GM23338 (cell line): ENCODE data around the gene CHD8. TPM values are rescaled to one million over a fixed set of nuclear protein-coding genes. Genes with fewer than 3 reads are reported as not detected.
"Not testable (repeated sequence)": the region's sequence is repeated elsewhere in the genome, so short reads cannot be mapped to it uniquely, and the experiment has no call there.

Source experiments
- ATAC-seq: fragments of 200-7000 bp; cut with Tn5 transposase; 3 replicates; pipeline ENCODE4 v1.9.1; 2020
- DNase-seq: peaks from one replicate; pipeline ENCODE4 v3.0.0-alpha.2; 2015; ENCODE audit warnings: low spot score
- H2AFZ ChIP-seq: fragments of 200-600 bp; sonication (generic); 2 replicates; pipeline ENCODE4 v1.8.0; 2016; ENCODE audit warnings: antibody characterized with exemption, mild to moderate bottlenecking, moderate library complexity
- H3F3A ChIP-seq: fragments of 200-600 bp; sonication (generic); replicated peaks from 2 replicates; pipeline ENCODE4 v1.8.0; 2017; ENCODE audit warnings: antibody characterized with exemption, mixed run types, low read depth
- H3K27ac ChIP-seq: fragments of 200-600 bp; sonication (generic); 2 replicates; pipeline ENCODE4 v1.6.1; 2016; ENCODE audit warnings: low read depth
- H3K27me3 ChIP-seq: fragments of 200-600 bp; sonication (generic); 2 replicates; pipeline ENCODE4 v1.8.0; 2016; ENCODE audit warnings: mild to moderate bottlenecking, mixed run types, moderate library complexity; ENCODE audit not compliant: insufficient read depth
- H3K36me3 ChIP-seq: fragments of 200-600 bp; sonication (generic); 2 replicates; pipeline ENCODE4 v1.8.0; 2016; ENCODE audit warnings: mild to moderate bottlenecking; ENCODE audit not compliant: insufficient read depth
- H3K4me1 ChIP-seq: fragments of 200-600 bp; sonication (generic); 2 replicates; pipeline ENCODE4 v1.8.0; 2016; ENCODE audit warnings: mild to moderate bottlenecking, moderate library complexity; ENCODE audit not compliant: insufficient read depth
- H3K4me2 ChIP-seq: fragments of 200-600 bp; sonication (generic); 2 replicates; pipeline ENCODE4 v1.7.1; 2017; ENCODE audit warnings: mixed run types
- H3K4me3 ChIP-seq: fragments of 200-600 bp; sonication (generic); 2 replicates; pipeline ENCODE4 v1.6.1; 2016; ENCODE audit warnings: mixed run types
- H3K79me2 ChIP-seq: fragments of 200-600 bp; sonication (generic); replicated peaks from 2 replicates; pipeline ENCODE4 v1.8.0; 2017; ENCODE audit warnings: mild to moderate bottlenecking; ENCODE audit not compliant: insufficient read depth
- H3K9me2 ChIP-seq: fragments of 200-600 bp; sonication (generic); 2 replicates; pipeline ENCODE4 v1.8.0; 2017; ENCODE audit not compliant: insufficient read depth
- H4K20me1 ChIP-seq: fragments of 200-600 bp; sonication (generic); replicated peaks from 2 replicates; pipeline ENCODE4 v1.8.0; 2017; ENCODE audit warnings: mild to moderate bottlenecking; ENCODE audit not compliant: insufficient read depth
- H3K27ac Mint-ChIP-seq: 2 replicates; pipeline ENCODE4 v1.8.0; 2020; ENCODE audit warnings: inconsistent platforms, mild to moderate bottlenecking, moderate library complexity, mixed read lengths
- H3K27me3 Mint-ChIP-seq: 3 replicates; pipeline ENCODE4 v1.8.0; 2022; ENCODE audit warnings: low read depth, mild to moderate bottlenecking, moderate library complexity, mixed read lengths, inconsistent platforms; ENCODE audit not compliant: insufficient read depth, poor library complexity
- H3K36me3 Mint-ChIP-seq: 3 replicates; pipeline ENCODE4 v1.8.0; 2021; ENCODE audit warnings: low read depth, mild to moderate bottlenecking, inconsistent platforms, moderate library complexity, mixed read lengths
- H3K4me1 Mint-ChIP-seq: 3 replicates; pipeline ENCODE4 v1.8.0; 2020; ENCODE audit warnings: mild to moderate bottlenecking, inconsistent platforms, mixed read lengths
- H3K4me3 Mint-ChIP-seq: 3 replicates; pipeline ENCODE4 v1.8.0; 2021; ENCODE audit warnings: moderate library complexity, mild to moderate bottlenecking, inconsistent platforms, mixed read lengths
- H3K9me3 Mint-ChIP-seq: 3 replicates; pipeline ENCODE4 v1.8.0; 2020; ENCODE audit warnings: moderate library complexity, mild to moderate bottlenecking, inconsistent platforms, mixed read lengths
- CREB1 ChIP-seq: fragments of 250-450 bp; sonication (Bioruptor Pico); IDR thresholded peaks from 2 replicates; pipeline ENCODE4 v1.5.0; 2020; ENCODE audit warnings: low read depth, mild to moderate bottlenecking, moderate library complexity
- CTCF ChIP-seq, 2 experiments: fragments of 200-600 bp in 1 of 2; sonication (generic) in 1 of 2; conservative IDR thresholded peaks; 2 replicates each; pipeline versions ENCODE4 v1.5.1 to v1.6.1; 2016 to 2017; ENCODE audit warnings: antibody characterized with exemption in 2 of 2, low read depth in 2 of 2, mild to moderate bottlenecking in 2 of 2, moderate library complexity in 1 of 2
- ETS1 ChIP-seq: IDR thresholded peaks from 2 replicates; pipeline ENCODE4 v1.6.1; 2016; ENCODE audit warnings: antibody characterized with exemption
- EZH2 ChIP-seq: fragments of 200-600 bp; sonication (generic); IDR thresholded peaks from one replicate; pipeline ENCODE4 v1.8.0; 2017; ENCODE audit warnings: antibody characterized with exemption, mild to moderate bottlenecking, low read depth; ENCODE audit not compliant: unreplicated experiment
- EZH2phosphoT487 ChIP-seq: fragments of 200-600 bp; sonication (generic); IDR thresholded peaks from one replicate; pipeline ENCODE4 v1.8.1; 2018; ENCODE audit warnings: antibody characterized with exemption; ENCODE audit not compliant: unreplicated experiment
- NANOG ChIP-seq: IDR thresholded peaks from 2 replicates; pipeline ENCODE4 v1.6.1; 2016; ENCODE audit warnings: antibody characterized with exemption, borderline replicate concordance
- POLR2AphosphoS5 ChIP-seq: IDR thresholded peaks from 2 replicates; pipeline ENCODE4 v1.6.1; 2016; ENCODE audit warnings: antibody characterized with exemption, low read depth
- REST ChIP-seq: IDR thresholded peaks from one replicate; pipeline ENCODE4 v1.6.1; 2018; ENCODE audit warnings: antibody characterized with exemption; ENCODE audit not compliant: unreplicated experiment
- ZNF114 ChIP-seq: fragments of 250-450 bp; sonication (Bioruptor Pico); IDR thresholded peaks from 2 replicates; pipeline ENCODE4 v1.5.0; 2020; ENCODE audit warnings: mild to moderate bottlenecking, moderate library complexity
- ZNF462 ChIP-seq: fragments of 250-450 bp; sonication (Bioruptor Pico); IDR thresholded peaks from 2 replicates; pipeline ENCODE4 v1.5.0; 2020; ENCODE audit warnings: mild to moderate bottlenecking, moderate library complexity
- polyA plus RNA-seq: library from polyadenylated mRNA; unstranded; fragments of >200 nt; fragmentation: Nextera tagmentation; extraction: Ambion mirVana; gene quantifications from 2 replicates; pipeline ENCODE4 v1.2.1, GENCODE V29; 2016
- total RNA-seq: library from RNA; depleted of rRNA; stranded (reverse); fragments of >200 nt; shearing (Covaris generic); gene quantifications from 2 replicates; pipeline ENCODE4 v1.2.3, GENCODE V29; 2014

Gene CHD8
- total and polyA plus RNA-seq, 2 experiments from 2014 or later: 96.2 to 129 TPM

GRCh38 chr14:21373980-21374379 lies 81.9 kb downstream of the CHD8 start:
- Histone ChIP-seq H3K4me1 (no peaks in the 10 kb centered on the region), H3K36me3 (peaks cover 36% of the 10 kb centered on the region), H3F3A (no peaks in the 10 kb centered on the region; the same call in 1 of the 2 replicates), H4K20me1 (peaks cover 35% of the 10 kb centered on the region), H3K27ac (no peak overlapping the region), H3K4me2 (no peak overlapping the region), H3K9me2 (no peaks in the 10 kb centered on the region), H3K4me3 (no peak overlapping the region), H2AFZ (no peak overlapping the region), H3K79me2 (peaks cover 64% of the 10 kb centered on the region), H3K27me3 (no peaks in the 10 kb centered on the region)
- H3K4me1 Mint-ChIP-seq: no peaks in the 10 kb centered on the region
- H3K27ac Mint-ChIP-seq: no peak overlapping the region
- ATAC-seq (no peak), DNase-seq (no peak)
- TF ChIP-seq NANOG (no peak), ETS1 (no peak), POLR2AphosphoS5 (no peak), REST (no peak), ZNF114 (no peak), EZH2 (no peak), EZH2phosphoT487 (no peak), ZNF462 (CRISPR knock-in tag) (no peak), CREB1 (CRISPR knock-in tag) (no peak), CTCF (conservative IDR thresholded peaks at IDR 0.05; ENCODE audit: low read depth in 2 of 2) (no peak)
- no peak overlapping the region for H3K4me3 Mint-ChIP-seq
- H3K36me3 Mint-ChIP-seq: peaks cover 59% of the 10 kb centered on the region
- H3K9me3 Mint-ChIP-seq: no peaks in the 10 kb centered on the region
- H3K27me3 Mint-ChIP-seq: no peaks in the 10 kb centered on the region

GRCh38 chr14:21372814-21373213 lies 83.1 kb downstream of the CHD8 start:
- H3K4me1 Mint-ChIP-seq, H3K9me2 ChIP-seq, DNase-seq, H3K4me3 ChIP-seq, ATAC-seq, H3K4me3 Mint-ChIP-seq, H3K9me3 Mint-ChIP-seq, H3K4me1 ChIP-seq, H3F3A ChIP-seq, H3K27ac Mint-ChIP-seq, H3K4me2 ChIP-seq, H2AFZ ChIP-seq, H3K27me3 Mint-ChIP-seq, H3K27ac ChIP-seq, H3K27me3 ChIP-seq: not testable (repeated sequence)
- H3K36me3 Mint-ChIP-seq: peaks cover 65% of the 10 kb centered on the region
- Histone ChIP-seq H3K36me3 (peaks cover 47% of the 10 kb centered on the region), H3K79me2 (peaks cover 53% of the 10 kb centered on the region), H4K20me1 (peaks cover 30% of the 10 kb centered on the region)
